ENCODE data around the gene ZNF416. TPM values are rescaled to one million over a fixed set of nuclear protein-coding genes. Genes with fewer than 3 reads are reported as not detected.

Gene ZNF416
- total and polyA plus RNA-seq, 9 of the 15 experiments (the other 6 are each of a cell fraction or from before 2014, with no cell fraction given) = 0.20 to 2.0 (median 1.1) TPM

DNA sequence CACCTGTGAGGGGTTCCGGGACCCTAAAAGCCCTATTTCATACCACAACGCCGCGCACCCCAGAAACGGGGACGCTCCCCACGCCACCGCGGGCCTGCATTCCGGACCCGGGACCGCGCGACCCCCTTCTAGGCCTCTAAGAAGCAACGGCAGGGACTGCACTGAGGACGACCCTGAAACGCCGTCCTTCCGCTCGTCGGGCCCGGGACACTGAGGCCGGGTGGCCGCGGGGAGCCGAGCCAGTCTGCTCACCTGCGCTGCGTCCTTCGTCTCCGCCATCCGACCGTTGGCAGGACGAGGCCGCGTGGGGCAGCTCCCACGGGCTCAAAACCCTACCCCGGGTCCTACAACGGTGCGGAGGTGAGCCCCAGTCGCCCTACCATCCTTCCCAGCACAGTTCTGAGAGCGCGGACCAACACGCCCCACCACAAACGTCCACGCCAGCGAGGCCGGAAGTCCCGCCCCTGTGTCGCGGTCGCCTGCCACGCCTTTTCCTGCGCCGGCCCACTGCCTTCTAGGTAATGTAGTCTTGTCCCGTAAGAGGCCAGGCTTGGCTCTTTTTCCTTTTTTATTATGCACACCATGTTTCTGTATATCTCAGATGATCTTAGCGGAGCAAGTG, 19.2 kb downstream of the ZNF416 start, which contains the start of gene ZNF550:
Gene ZNF550 (minus strand): TSS at position 460 of the 622 bp plus-strand sequence. CDS start 181 bp downstream, at position 279.
- in situ Hi-C loops (cut with MboI) = no loop called here
- CTCF ChIA-PET (ENCODE audit: low intra/inter-chr PET ratio) = no interaction called here
- TF ChIP-seq RCOR1 (IDR thresholded peaks at IDR 0.05; ENCODE audit: borderline replicate concordance in 1 of 2, low read depth in 2 of 2, low read length in 2 of 2) (no peak), CREM (IDR thresholded peaks at IDR 0.05; ENCODE audit: low read depth) (peak; percentile 96), MTA1 (IDR thresholded peaks at IDR 0.05; ENCODE audit: borderline replicate concordance) (peak; percentile 88), EP300 (IDR thresholded peaks at IDR 0.05; ENCODE audit: low read length) (no peak), KLF1 (tag; IDR thresholded peaks at IDR 0.05) (0 out of 2 replicates have a peak, but pooled peaks have one; percentile 25), GABPA (tag; conservative IDR thresholded peaks at IDR 0.05; ENCODE audit: low read depth) (peak; percentile 95), SUPT5H (IDR thresholded peaks at IDR 0.05) (peak; percentile 59; the same call in 1 of the 2 replicates), HMGN3 (IDR thresholded peaks at IDR 0.05; ENCODE audit: borderline replicate concordance, extremely low read depth, insufficient read length, low read depth, low read length) (peak; percentile 23), GABPB1 (CRISPR knock-in tag; IDR thresholded peaks at IDR 0.05) (peak; percentile 97), ZFX (CRISPR knock-in tag; IDR thresholded peaks at IDR 0.05) (peak; percentile 42), ETV6 (IDR thresholded peaks at IDR 0.05; ENCODE audit: borderline replicate concordance in 1 of 2, low read depth in 2 of 2, low read length in 1 of 2) (no peak), ETV6 (CRISPR knock-in tag; IDR thresholded peaks at IDR 0.05; ENCODE audit: borderline replicate concordance) (no peak), POLR2AphosphoS5 (IDR thresholded peaks at IDR 0.05; ENCODE audit: control insufficient read depth, insufficient read depth, low read depth, low read length) (peak; percentile 46; the same call in 1 of the 2 replicates)
- TF ChIP-seq, protein P1, sequence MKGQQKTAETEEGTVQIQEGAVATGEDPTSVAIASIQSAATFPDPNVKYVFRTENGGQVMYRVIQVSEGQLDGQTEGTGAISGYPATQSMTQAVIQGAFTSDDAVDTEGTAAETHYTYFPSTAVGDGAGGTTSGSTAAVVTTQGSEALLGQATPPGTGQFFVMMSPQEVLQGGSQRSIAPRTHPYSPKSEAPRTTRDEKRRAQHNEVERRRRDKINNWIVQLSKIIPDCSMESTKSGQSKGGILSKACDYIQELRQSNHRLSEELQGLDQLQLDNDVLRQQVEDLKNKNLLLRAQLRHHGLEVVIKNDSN (CRISPR knock-in tag; IDR thresholded peaks at IDR 0.05) = 0 out of 2 replicates have a peak, but pooled peaks have one; percentile 9
- TF ChIP-seq, protein P2, sequence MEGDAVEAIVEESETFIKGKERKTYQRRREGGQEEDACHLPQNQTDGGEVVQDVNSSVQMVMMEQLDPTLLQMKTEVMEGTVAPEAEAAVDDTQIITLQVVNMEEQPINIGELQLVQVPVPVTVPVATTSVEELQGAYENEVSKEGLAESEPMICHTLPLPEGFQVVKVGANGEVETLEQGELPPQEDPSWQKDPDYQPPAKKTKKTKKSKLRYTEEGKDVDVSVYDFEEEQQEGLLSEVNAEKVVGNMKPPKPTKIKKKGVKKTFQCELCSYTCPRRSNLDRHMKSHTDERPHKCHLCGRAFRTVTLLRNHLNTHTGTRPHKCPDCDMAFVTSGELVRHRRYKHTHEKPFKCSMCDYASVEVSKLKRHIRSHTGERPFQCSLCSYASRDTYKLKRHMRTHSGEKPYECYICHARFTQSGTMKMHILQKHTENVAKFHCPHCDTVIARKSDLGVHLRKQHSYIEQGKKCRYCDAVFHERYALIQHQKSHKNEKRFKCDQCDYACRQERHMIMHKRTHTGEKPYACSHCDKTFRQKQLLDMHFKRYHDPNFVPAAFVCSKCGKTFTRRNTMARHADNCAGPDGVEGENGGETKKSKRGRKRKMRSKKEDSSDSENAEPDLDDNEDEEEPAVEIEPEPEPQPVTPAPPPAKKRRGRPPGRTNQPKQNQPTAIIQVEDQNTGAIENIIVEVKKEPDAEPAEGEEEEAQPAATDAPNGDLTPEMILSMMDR (IDR thresholded peaks at IDR 0.05 in 2 of 3, conservative IDR thresholded peaks at IDR 0.05 in 1 of 3; ENCODE audit: insufficient read depth in 2 of 3, low read depth in 1 of 3, low read length in 3 of 3) = no peak

More for the DNA sequence above, 19.2 kb downstream of the ZNF416 start, which contains the start of gene ZNF550:
- H3K36me3 ChIP-seq (ENCODE audit: control insufficient read depth, insufficient read depth, low read length) = peaks cover 15% of the 10 kb centered on the region
- H3K9me1 ChIP-seq (ENCODE audit: control insufficient read depth, insufficient read depth, low read length) = no peaks in the 10 kb centered on the region
- H3K9me3 ChIP-seq (replicated peaks; ENCODE audit: control insufficient read depth, insufficient read depth, low read depth, low read length) = 0 out of 2 replicates have a peak, but pooled peaks cover 2% of the 10 kb centered on the region
- H3K9ac ChIP-seq (ENCODE audit: insufficient read depth in 1 of 2, low read depth in 2 of 2, low read length in 2 of 2) = peak within 1 kb of the TSS; percentile 69 to 90
- BruUV-seq (replicated peaks) = TSS peak; percentile 79
- peak within 1 kb of the TSS; percentile 69 for H3K27ac ChIP-seq (ENCODE audit: extremely low read depth, low read depth, low read length)
- 4% methylated on average over 32 of the region's 56 CpGs for WGBS (ENCODE audit: insufficient coverage, low coverage, missing lambda C conversion rate)
- peak within 1 kb of the TSS; percentile 88 for H3K4me3 ChIP-seq
- ATAC-seq (peak; percentile 100), DNase-seq (ENCODE audit: extremely low read depth in 1 of 4, low spot score in 3 of 4) (peak; percentile 83 to 85 (median 84)), FAIRE-seq (peak; percentile 77)
- intact Hi-C loops (cut with micrococcal nuclease) = no loop called here
- H3K79me2 ChIP-seq (ENCODE audit: control insufficient read depth, insufficient read depth, low read length) = peaks cover 20% of the 10 kb centered on the region
- peaks cover 0 to 11% of the 10 kb centered on the region in 2 experiments; a peak in 2 of 5 replicates for H3K4me1 ChIP-seq (replicated peaks in 1 of 2; ENCODE audit: control insufficient read depth in 2 of 2, insufficient read depth in 2 of 2, low read length in 2 of 2)
- no peaks in the 10 kb centered on the region for H4K20me1 ChIP-seq (replicated peaks; ENCODE audit: control insufficient read depth, insufficient read depth, low read length)
- H3K4me2 ChIP-seq (ENCODE audit: insufficient read depth, low read length) = peak within 1 kb of the TSS; percentile 71
- POLR2A ChIA-PET = no interaction called here
- no peaks in the 10 kb centered on the region; a peak in 1 of 5 replicates for H3K27me3 ChIP-seq (ENCODE audit: control insufficient read depth in 2 of 2, insufficient read depth in 2 of 2, low read length in 2 of 2)
- H2AFZ ChIP-seq (ENCODE audit: low read depth, low read length) = peak within 1 kb of the TSS; percentile 94
